ENCODE results near the gene RUNDC3A. TPM values are rescaled to one million over a fixed set of nuclear protein-coding genes. Genes with fewer than 3 reads are reported as not detected.
"Not testable (repeated sequence)": the region's sequence is repeated elsewhere in the genome, so short reads cannot be mapped to it uniquely, and the experiment has no call there.

RUNDC3A gene
- total RNA-seq, 1 donor from 2014 or later, result 10.3 TPM

- no peak for TF ChIP-seq CTCF (conservative IDR thresholded peaks at IDR 0.05)
- Mint-ChIP-seq H3K27ac (peak within 1 kb of the TSS; percentile 95), H3K27me3 (peaks cover 8% of the 10 kb centered on the region), H3K36me3 (no peaks in the 10 kb centered on the region), H3K9me3 (no peaks in the 10 kb centered on the region), H3K4me3 (peak within 1 kb of the TSS; percentile 98), H3K4me1 (ENCODE audit: unreplicated experiment) (peaks cover 12% of the 10 kb centered on the region)
- DNase-seq (ENCODE audit: extremely low spot score, unreplicated experiment), result peak; percentile 94
These were observed 36.6 kb downstream of the RUNDC3A start, which contains the start of gene GRN for GRCh38 chr17:44344939-44345453. Gene GRN, plus strand, starts transcription at chr17:44345302. Its CDS starts 3,863 bp downstream, at chr17:44349165.

- H3K27ac Mint-ChIP-seq, result peak overlapping the region; percentile 95
- DNase-seq (ENCODE audit: extremely low spot score, unreplicated experiment), result no peak
- peaks cover 12% of the 10 kb centered on the region for H3K4me1 Mint-ChIP-seq (ENCODE audit: unreplicated experiment)
- peak; percentile 70 for TF ChIP-seq CTCF (conservative IDR thresholded peaks at IDR 0.05)
- no peaks in the 10 kb centered on the region for H3K36me3 Mint-ChIP-seq
- peaks cover 8% of the 10 kb centered on the region for H3K27me3 Mint-ChIP-seq
- H3K9me3 Mint-ChIP-seq, result no peaks in the 10 kb centered on the region
- peak overlapping the region; percentile 98 for H3K4me3 Mint-ChIP-seq
These were observed 37.1 kb downstream of the RUNDC3A start for GRCh38 chr17:44345454-44346026.

- Mint-ChIP-seq H3K4me1 (ENCODE audit: unreplicated experiment) (peaks cover 12% of the 10 kb centered on the region), H3K27ac (peak overlapping the region; percentile 95), H3K4me3 (peak overlapping the region; percentile 98), H3K36me3 (no peaks in the 10 kb centered on the region), H3K9me3 (no peaks in the 10 kb centered on the region), H3K27me3 (peaks cover 4% of the 10 kb centered on the region)
- DNase-seq (ENCODE audit: extremely low spot score, unreplicated experiment), result no peak
- TF ChIP-seq CTCF (conservative IDR thresholded peaks at IDR 0.05), result no peak
These were observed 37.9 kb downstream of the RUNDC3A start for GRCh38 chr17:44346064-44346844.

- not testable (repeated sequence) for H3K27ac Mint-ChIP-seq; H3K27me3 Mint-ChIP-seq; H3K9me3 Mint-ChIP-seq; DNase-seq (ENCODE audit: extremely low spot score, unreplicated experiment); H3K36me3 Mint-ChIP-seq
- H3K4me3 Mint-ChIP-seq, result peak overlapping the region; percentile 39
- peaks cover 12% of the 10 kb centered on the region for H3K4me1 Mint-ChIP-seq (ENCODE audit: unreplicated experiment)
These were observed 39.0 kb downstream of the RUNDC3A start for GRCh38 chr17:44347206-44348055.

- peak overlapping the region; percentile 57 for H3K4me3 Mint-ChIP-seq
These were observed 40.0 kb downstream of the RUNDC3A start for GRCh38 chr17:44348234-44348987.

More at GRCh38 chr17:44348234-44348987, 40.0 kb downstream of the RUNDC3A start:
- Mint-ChIP-seq H3K27ac (no peak overlapping the region), H3K4me1 (ENCODE audit: unreplicated experiment) (peaks cover 16% of the 10 kb centered on the region), H3K27me3 (peaks cover 4% of the 10 kb centered on the region), H3K36me3 (peaks cover 4% of the 10 kb centered on the region), H3K9me3 (no peaks in the 10 kb centered on the region)
- DNase-seq (ENCODE audit: extremely low spot score, unreplicated experiment), result no peak
- no peak for TF ChIP-seq CTCF (conservative IDR thresholded peaks at IDR 0.05)

Measured in type B pancreatic cell (in vitro differentiated cells).